ENCODE data around the gene HUNK.

HUNK gene

GRCh38 chr21:31952828-31953227 lies 80.0 kb downstream of the HUNK start:
- no peak for TF ChIP-seq CTCF (IDR thresholded peaks at IDR 0.05; ENCODE audit: low read depth, low read length, missing control alignments)
- no peaks in the 10 kb centered on the region for H3K36me3 ChIP-seq (replicated peaks)
- no peak overlapping the region for H3K4me3 ChIP-seq (ENCODE audit: low read depth, low read length)
- in situ Hi-C loops (cut with HindIII; ENCODE audit: low pct_ligation_motif_present, low sequenced_read_pairs), result no loop called here
- H3K27ac ChIP-seq, result no peak overlapping the region
- DNase-seq, result no peak
- H3K27me3 ChIP-seq (replicated peaks), result no peaks in the 10 kb centered on the region

GRCh38 chr21:31957631-31958030 lies 84.8 kb downstream of the HUNK start:
- no peak for DNase-seq
- in situ Hi-C loops (cut with HindIII; ENCODE audit: low pct_ligation_motif_present, low sequenced_read_pairs), result no loop called here
- Histone ChIP-seq H3K27me3 (replicated peaks) (no peaks in the 10 kb centered on the region), H3K36me3 (replicated peaks) (no peaks in the 10 kb centered on the region), H3K27ac (no peak overlapping the region), H3K4me3 (ENCODE audit: low read depth, low read length) (no peak overlapping the region)
- no peak for TF ChIP-seq CTCF (IDR thresholded peaks at IDR 0.05; ENCODE audit: low read depth, low read length, missing control alignments)

GRCh38 chr21:31959881-31960280 lies 87.1 kb downstream of the HUNK start:
- no peaks in the 10 kb centered on the region for H3K27me3 ChIP-seq (replicated peaks)
- no peaks in the 10 kb centered on the region for H3K36me3 ChIP-seq (replicated peaks)
- in situ Hi-C loops (cut with HindIII; ENCODE audit: low pct_ligation_motif_present, low sequenced_read_pairs), result no loop called here
- DNase-seq, result no peak
- no peak overlapping the region for H3K27ac ChIP-seq
- TF ChIP-seq CTCF (IDR thresholded peaks at IDR 0.05; ENCODE audit: low read depth, low read length, missing control alignments), result no peak
- no peak overlapping the region for H3K4me3 ChIP-seq (ENCODE audit: low read depth, low read length)

GRCh38 chr21:31961027-31961426 lies 88.2 kb downstream of the HUNK start:
- no peak overlapping the region for H3K27ac ChIP-seq
- no peak overlapping the region for H3K4me3 ChIP-seq (ENCODE audit: low read depth, low read length)
- no peak for TF ChIP-seq CTCF (IDR thresholded peaks at IDR 0.05; ENCODE audit: low read depth, low read length, missing control alignments)
- H3K27me3 ChIP-seq (replicated peaks), result no peaks in the 10 kb centered on the region
- H3K36me3 ChIP-seq (replicated peaks), result no peaks in the 10 kb centered on the region
- in situ Hi-C loops (cut with HindIII; ENCODE audit: low pct_ligation_motif_present, low sequenced_read_pairs), result no loop called here
- no peak for DNase-seq

- no peak for DNase-seq
- no peak overlapping the region for H3K27ac ChIP-seq
- H3K27me3 ChIP-seq (replicated peaks), result no peaks in the 10 kb centered on the region
- no peak overlapping the region for H3K4me3 ChIP-seq (ENCODE audit: low read depth, low read length)
- no peaks in the 10 kb centered on the region for H3K36me3 ChIP-seq (replicated peaks)
- in situ Hi-C loops (cut with HindIII; ENCODE audit: low pct_ligation_motif_present, low sequenced_read_pairs), result no loop called here
- no peak for TF ChIP-seq CTCF (IDR thresholded peaks at IDR 0.05; ENCODE audit: low read depth, low read length, missing control alignments)
Observed at GRCh38 chr21:31961704-31962103, 88.9 kb downstream of the HUNK start.

GRCh38 chr21:31964692-31965091 lies 91.9 kb downstream of the HUNK start:
- H3K27ac ChIP-seq, result no peak overlapping the region
- in situ Hi-C loops (cut with HindIII; ENCODE audit: low pct_ligation_motif_present, low sequenced_read_pairs), result no loop called here
- no peaks in the 10 kb centered on the region for H3K36me3 ChIP-seq (replicated peaks)
- no peak overlapping the region for H3K4me3 ChIP-seq (ENCODE audit: low read depth, low read length)
- no peak for TF ChIP-seq CTCF (IDR thresholded peaks at IDR 0.05; ENCODE audit: low read depth, low read length, missing control alignments)
- no peaks in the 10 kb centered on the region for H3K27me3 ChIP-seq (replicated peaks)
- no peak for DNase-seq

Data from brain microvascular endothelial cell (primary cell).